Measurements from ENCODE around the gene FOCAD.
"Not testable (repeated sequence)": the region's sequence is repeated elsewhere in the genome, so short reads cannot be mapped to it uniquely, and the experiment has no call there.

FOCAD gene

DNA sequence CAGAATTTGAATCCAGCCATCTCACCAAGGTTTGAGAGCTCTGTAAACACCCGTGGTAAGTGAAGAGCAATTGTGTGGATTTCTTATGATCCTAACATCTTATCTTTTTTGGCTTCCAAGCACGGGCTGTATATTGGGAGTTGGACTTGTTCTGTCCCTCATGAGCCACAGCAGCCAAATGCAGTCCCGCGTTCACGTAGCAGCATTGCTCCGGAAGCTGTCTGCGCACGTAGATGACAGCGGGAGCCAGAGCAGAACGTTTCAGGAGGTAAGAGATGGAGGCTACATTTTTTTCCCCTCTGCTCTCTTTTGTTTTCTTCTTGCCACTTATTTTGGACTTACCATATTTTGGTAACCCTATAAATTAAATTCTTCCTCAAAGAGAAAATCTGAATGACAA, 260.4 kb downstream of the FOCAD start:
- no peak for DNase-seq (ENCODE audit: low read depth, low spot score)
- H3K27ac ChIP-seq: no peak overlapping the region

GRCh38 chr9:20945269-20945668, 261.2 kb downstream of the FOCAD start:
- no peak for DNase-seq (ENCODE audit: low read depth, low spot score)
- no peak overlapping the region for H3K27ac ChIP-seq

GRCh38 chr9:20945856-20946255, 261.8 kb downstream of the FOCAD start:
- no peak for DNase-seq (ENCODE audit: low read depth, low spot score)
- H3K27ac ChIP-seq: no peak overlapping the region

DNA sequence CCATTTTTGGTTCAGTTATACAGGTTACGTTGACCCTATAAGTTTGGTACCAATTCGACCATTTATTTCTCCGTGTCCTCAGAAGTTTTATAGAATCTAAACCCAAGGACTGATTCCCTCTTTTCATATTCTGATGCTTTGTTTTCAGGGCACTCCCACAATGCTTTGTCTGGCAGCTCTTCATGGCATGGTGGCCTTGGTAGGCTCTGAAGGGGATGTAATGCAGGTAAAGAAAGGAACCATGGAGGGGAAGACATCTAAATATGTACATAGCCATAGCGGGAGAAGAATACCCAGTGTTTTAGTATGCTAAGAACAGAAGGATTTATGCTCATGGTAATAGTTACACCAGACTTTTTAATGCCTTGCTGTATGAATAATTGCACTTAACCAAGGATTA, 264.6 kb downstream of the FOCAD start:
- no peak for DNase-seq (ENCODE audit: low read depth, low spot score)
- H3K27ac ChIP-seq: no peak overlapping the region

DNA sequence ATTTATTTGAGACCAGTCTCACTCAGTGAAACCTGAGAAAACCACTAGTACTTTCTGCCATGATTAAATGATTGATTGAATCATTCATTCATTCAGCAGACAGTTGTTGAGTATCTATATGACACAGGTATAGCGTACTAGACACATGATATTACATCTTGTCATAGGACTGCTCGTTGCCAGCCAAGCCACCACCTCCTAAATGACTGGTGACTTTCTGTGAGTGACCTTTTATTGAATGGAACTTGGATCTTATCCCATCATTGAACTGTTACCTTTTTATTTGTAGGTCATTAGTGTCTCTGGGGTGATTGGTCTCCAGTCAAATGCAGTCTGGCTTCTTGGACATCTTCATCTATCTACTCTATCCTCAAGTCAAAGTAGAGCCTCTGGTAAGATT, 266.6 kb downstream of the FOCAD start:
- H3K27ac ChIP-seq: no peak overlapping the region
- DNase-seq (ENCODE audit: low read depth, low spot score): no peak

- no peak overlapping the region for H3K27ac ChIP-seq
- no peak for DNase-seq (ENCODE audit: low read depth, low spot score)
Measured at GRCh38 chr9:20962536-20963225, 278.6 kb downstream of the FOCAD start.

- no peak for DNase-seq (ENCODE audit: low read depth, low spot score)
- no peak overlapping the region for H3K27ac ChIP-seq
Measured at GRCh38 chr9:20972684-20973083, 288.6 kb downstream of the FOCAD start.

- H3K27ac ChIP-seq; DNase-seq (ENCODE audit: low read depth, low spot score): not testable (repeated sequence)
Measured at GRCh38 chr9:20973246-20973947, 289.3 kb downstream of the FOCAD start.

- DNase-seq (ENCODE audit: low read depth, low spot score); H3K27ac ChIP-seq: not testable (repeated sequence)
Measured at GRCh38 chr9:20974191-20974938, 290.3 kb downstream of the FOCAD start.

GRCh38 chr9:20978249-20978648, 294.2 kb downstream of the FOCAD start:
- no peak overlapping the region for H3K27ac ChIP-seq
- DNase-seq (ENCODE audit: low read depth, low spot score): no peak

GRCh38 chr9:20980832-20981455, 296.9 kb downstream of the FOCAD start:
- no peak overlapping the region for H3K27ac ChIP-seq
- no peak for DNase-seq (ENCODE audit: low read depth, low spot score)

DNA sequence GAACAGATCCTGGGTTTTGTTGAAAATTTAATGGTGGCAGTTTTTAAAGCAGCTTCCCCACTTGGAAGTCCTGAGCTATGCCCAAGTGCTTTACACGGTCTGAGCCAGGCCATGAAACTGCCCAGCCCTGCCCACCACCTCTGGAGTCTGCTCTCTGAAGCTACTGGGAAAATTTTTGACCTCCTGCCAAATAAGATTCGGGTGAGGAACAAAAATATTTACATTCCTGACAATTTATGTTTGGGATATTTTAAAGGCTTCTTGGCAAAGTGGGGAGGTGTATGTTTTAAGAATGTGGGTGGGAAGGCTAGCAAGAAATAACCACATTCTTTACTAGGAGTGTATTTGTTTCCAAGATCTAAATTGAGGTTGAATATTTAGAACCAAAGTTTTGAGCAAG, 297.4 kb downstream of the FOCAD start:
- DNase-seq (ENCODE audit: low read depth, low spot score): no peak
- H3K27ac ChIP-seq: no peak overlapping the region

DNA sequence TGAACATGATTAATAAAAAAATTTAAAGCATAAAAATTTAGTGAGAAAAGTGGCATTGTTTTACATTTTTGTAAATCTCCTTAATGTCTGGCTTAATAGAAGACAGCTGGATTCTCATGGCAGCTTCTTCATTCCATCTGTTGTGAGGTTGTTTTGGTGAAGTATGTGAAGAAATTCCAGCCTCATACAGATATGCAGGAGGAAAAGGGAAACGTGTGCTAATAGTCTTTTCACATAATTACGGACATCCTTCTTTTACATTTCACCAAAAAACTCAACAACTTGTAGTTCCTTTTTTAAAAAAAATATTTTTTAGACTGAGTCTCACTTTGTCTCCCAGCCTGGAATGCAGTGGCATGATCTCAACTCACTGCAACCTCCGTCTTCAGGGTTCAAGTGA, 300.4 kb downstream of the FOCAD start:
- DNase-seq (ENCODE audit: low read depth, low spot score): no peak
- H3K27ac ChIP-seq: no peak overlapping the region

GRCh38 chr9:20985851-20986600, 302.0 kb downstream of the FOCAD start:
- no peak for DNase-seq (ENCODE audit: low read depth, low spot score)
- H3K27ac ChIP-seq: no peak overlapping the region

- no peak for DNase-seq (ENCODE audit: low read depth, low spot score)
- H3K27ac ChIP-seq: no peak overlapping the region
Measured at GRCh38 chr9:20987521-20987920, 303.5 kb downstream of the FOCAD start.

GRCh38 chr9:20988061-20988460, 304.0 kb downstream of the FOCAD start:
- H3K27ac ChIP-seq: no peak overlapping the region
- DNase-seq (ENCODE audit: low read depth, low spot score): no peak

- DNase-seq (ENCODE audit: low read depth, low spot score): no peak
- no peak overlapping the region for H3K27ac ChIP-seq
Measured at GRCh38 chr9:20988671-20989315, 304.7 kb downstream of the FOCAD start.

DNA sequence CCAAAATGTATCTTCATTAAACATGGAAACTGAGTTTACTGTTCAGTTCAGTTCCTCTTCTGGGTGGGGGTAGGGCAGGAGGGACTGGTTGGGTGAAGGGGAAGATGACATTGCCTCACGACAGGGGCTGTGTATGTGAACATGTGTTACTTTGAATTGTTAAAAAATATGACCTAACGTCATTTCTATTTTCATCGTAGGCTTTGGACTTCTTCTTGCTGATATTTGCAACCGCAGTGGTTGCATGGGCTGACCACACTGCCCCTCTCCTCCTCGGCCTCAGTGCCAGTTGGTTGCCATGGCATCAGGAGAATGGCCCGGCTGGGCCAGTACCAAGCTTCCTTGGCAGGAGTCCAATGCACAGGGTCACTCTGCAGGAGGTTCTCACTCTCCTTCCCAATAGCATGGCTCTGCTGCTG, 305.9 kb downstream of the FOCAD start:
- no peak overlapping the region for H3K27ac ChIP-seq
- DNase-seq (ENCODE audit: low read depth, low spot score): no peak

DNA sequence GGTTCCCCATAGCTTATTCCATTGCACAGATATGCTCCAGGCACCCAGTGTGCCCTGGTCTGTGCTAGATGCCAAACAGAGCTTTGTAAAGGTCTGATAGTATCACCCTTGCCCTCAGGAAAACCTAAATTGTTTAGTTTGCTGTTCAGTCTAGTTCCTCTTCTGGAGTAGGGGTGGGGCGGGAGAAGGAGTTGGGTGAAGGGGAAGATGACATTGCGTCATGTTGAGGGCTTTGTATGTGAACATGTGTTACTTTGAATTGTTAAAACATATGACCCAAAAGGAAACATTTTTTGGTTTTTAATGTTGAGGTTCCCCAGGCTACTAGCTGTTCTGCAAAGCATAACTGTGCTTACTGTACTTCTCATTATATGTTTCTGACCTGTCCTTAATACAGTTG, 306.8 kb downstream of the FOCAD start:
- H3K27ac ChIP-seq: no peak overlapping the region
- DNase-seq (ENCODE audit: low read depth, low spot score): no peak

GRCh38 chr9:20994486-20994885, 310.4 kb downstream of the FOCAD start:
- no peak overlapping the region for H3K27ac ChIP-seq
- no peak for DNase-seq (ENCODE audit: low read depth, low spot score)

Data from epithelial cell of prostate (primary cell).